ENCODE data around the gene KRTAP5-2. TPM values are rescaled to one million over a fixed set of nuclear protein-coding genes. Genes with fewer than 3 reads are reported as not detected.

The KRTAP5-2 gene, protein sequence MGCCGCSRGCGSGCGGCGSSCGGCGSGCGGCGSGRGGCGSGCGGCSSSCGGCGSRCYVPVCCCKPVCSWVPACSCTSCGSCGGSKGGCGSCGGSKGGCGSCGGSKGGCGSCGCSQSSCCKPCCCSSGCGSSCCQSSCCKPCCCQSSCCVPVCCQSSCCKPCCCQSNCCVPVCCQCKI
- not detected in 2 replicates for total RNA-seq

DNA sequence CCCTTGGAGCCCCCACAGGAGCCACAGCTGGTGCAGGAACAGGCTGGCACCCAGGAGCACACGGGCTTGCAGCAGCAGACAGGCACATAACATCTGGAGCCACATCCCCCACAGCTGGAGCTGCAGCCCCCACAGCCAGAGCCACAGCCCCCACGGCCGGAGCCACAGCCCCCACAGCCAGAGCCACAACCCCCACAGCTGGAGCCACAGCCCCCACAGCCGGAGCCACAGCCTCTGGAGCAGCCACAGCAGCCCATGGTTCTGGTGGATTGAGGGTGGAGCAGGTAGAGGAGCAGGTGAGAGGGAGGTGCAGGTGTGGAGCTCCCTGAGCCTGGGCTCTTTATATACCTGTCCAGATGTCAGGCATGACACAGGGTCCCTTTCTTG lies at the start of gene KRTAP5-2:
TSS of gene KRTAP5-2 (minus strand) at position 301 of the 387 bp plus-strand sequence. CDS start at position 257, 44 bp downstream.

DNA sequence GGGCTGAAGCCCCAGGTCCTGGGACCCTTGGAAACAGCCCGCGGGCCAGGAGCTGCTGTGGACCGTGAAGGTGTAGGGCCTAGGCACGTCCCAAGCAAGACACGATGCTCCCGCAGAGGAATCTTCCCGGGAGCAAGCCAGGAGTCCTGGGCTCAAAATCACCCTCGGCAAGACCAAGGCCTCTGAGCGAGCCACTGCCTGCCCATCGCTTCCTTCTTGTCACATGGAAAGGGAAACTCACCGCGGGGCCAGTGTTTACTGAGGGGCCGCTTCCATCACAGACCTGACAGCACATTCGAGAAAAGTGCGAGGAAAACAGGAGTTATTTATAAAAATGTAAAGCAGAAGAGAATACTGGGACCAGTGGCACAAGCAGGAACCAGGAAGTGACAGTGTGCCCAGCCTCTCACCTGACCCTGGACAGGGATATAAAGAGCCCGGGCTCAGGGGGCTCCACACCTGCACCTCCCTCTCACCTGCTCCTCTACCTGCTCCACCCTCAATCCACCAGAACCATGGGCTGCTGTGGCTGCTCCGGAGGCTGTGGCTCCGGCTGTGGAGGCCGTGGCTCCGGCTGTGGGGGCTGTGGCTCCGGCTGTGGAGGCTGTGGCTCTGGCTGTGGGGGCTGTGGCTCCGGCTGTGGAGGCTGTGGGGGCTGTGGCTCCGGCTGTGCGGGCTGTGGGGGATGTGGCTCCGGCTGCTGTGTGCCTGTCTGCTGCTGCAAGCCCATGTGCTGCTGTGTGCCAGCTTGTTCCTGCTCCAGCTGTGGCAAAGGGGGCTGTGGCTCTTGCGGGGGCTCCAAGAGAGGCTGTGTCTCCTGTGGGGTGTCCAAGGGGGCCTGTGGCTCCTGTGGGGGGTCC lies 31.5 kb upstream of the KRTAP5-2 start, which contains the start of gene KRTAP5-5:
TSS of gene KRTAP5-5 (plus strand) at position 450 of the 860 bp plus-strand sequence. CDS start at position 516, 66 bp downstream.

DNA sequence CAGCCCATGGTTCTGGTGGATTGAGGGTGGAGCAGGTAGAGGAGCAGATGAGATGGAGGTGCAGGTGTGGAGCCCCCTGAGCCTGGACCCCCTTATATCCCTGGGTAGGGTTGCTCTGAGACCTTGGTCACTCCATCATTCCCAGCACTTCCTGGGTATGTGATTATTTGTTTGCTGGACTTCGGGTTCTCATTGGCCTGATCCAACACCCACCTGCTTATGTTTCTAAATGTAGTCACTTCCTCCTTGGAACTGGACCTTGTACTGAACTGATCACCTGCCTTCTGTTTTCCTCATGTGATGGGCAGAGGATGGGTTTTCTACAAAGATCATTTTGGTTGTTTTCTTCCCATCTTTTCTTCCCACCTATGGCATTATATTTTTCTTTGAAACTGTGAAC lies 24.0 kb upstream of the KRTAP5-2 start, which contains the start of gene KRTAP5-4:
TSS of gene KRTAP5-4 (minus strand) at position 53 of the 400 bp plus-strand sequence. CDS start at position 8, 45 bp downstream.

DNA sequence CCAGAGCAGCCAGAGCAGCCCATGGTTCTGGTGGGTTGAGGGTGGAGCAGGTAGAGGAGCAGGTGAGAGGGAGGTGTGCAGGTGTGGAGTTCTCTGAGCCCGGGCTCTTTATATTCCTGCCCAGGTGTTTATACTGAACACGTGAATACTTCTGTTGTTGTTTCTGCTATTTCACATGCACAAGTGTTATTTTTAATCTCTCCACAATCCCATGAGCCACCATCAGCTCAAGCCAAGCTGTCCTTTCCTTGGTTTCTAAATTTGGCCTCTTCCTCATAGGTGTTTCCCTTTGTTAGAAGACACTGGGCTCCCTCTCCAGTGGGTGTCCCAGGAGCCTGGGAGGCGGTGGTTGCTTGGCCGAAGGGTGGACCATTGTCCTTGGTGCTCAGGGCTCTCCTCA lies 10.3 kb upstream of the KRTAP5-2 start, which contains the start of gene KRTAP5-3:
TSS of gene KRTAP5-3 (minus strand) at position 101 of the 400 bp plus-strand sequence. CDS start at position 23, 78 bp downstream.

DNA sequence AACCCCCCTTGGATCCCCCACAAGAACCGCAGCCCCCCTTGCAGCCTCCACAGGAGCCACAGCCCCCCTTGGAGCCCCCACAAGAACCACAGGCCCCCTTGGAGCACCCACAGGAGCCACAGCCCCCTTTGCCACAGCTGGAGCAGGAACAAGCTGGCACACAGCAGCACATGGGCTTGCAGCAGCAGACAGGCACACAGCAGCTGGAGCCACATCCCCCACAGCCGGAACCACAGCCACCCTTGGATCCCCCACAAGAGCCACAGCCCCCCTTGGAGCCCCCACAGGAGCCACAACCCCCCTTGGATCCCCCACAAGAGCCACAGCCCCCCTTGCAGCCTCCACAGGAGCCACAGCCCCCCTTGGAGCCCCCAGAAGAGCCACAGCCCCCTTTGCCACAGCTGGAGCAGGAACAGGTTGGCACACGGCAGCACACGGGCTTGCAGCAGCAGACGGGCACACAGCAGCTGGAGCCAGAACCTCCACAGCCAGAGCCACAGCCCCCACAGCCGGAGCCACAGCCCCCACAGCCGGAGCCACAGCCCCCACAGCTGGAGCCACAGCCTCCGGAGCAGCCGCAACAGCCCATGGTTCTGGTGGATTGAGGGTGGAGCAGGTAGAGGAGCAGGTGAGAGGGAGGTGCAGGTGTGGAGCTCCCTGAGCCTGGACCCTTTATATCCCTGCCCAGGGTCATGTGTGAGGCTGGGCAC lies 13.3 kb downstream of the KRTAP5-2 start, which contains the start of gene KRTAP5-1:
TSS of gene KRTAP5-1 (minus strand) at position 623 of the 710 bp plus-strand sequence. CDS start at position 589, 34 bp downstream.

DNA sequence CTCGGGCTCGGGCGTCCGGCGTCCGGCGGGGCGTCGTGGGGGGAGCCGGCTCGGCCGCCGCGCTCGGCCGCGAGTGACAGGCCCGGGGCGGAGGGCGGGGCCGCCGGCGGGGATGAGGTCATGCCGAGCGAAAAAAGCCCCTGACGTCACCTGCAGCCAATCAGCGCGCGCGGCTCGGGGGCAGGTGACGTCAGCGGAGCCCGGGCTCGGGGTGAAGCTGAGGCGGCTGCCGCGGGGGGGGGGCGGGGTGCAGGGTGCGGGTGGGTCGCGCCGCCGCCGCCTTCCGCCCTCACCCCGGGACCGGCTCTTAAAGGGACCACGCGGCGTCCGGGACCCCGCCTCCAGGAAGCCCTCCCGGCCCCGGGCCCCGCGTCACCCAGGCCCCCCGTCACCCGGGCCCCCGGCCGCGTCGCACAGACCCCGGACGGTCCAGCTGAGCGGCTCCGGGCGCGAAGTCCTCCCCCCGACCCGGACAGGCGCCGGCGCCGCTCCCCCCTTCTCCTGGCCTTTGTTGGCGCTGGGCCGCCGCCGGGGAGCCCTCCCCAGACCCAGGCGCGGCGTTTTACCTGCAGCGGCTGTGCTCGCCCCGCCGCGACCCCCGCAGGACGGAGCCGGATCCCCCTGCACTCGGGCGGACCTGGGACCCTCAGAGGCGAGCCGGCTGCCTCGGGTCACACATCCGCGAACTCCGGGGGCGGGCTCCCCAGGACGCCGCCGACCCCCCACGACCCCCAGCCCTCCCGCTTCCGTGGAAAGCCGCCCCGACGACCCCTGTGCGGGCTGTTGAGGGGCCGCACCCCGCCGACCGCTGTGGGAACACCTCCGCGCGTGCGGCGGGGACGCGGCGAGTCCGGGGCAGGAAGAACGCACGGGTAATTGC lies 25.7 kb downstream of the KRTAP5-2 start, which contains the start of gene DUSP8:
TSS of gene DUSP8 (minus strand) at position 75 of the 880 bp plus-strand sequence. CDS start 6,445 bp downstream, outside the sequence.

Other genes starting within 250 kb of the KRTAP5-2 start
- under 0.01 TPM in 1 of 2 replicates, not detected in the other for gene BRSK2, start 208.4 kb downstream of the KRTAP5-2 start, total RNA-seq
- 13.1 and 14.2 TPM in 2 replicates for gene MOB2, start 111.5 kb downstream of the KRTAP5-2 start, total RNA-seq
- gene DUSP8, start 26.0 kb downstream of the KRTAP5-2 start, total RNA-seq = 0.32 and 0.39 TPM in 2 replicates
- gene KRTAP5-1, start 13.0 kb downstream of the KRTAP5-2 start, total RNA-seq = not detected in 2 replicates
- gene KRTAP5-3, start 10.2 kb upstream of the KRTAP5-2 start, total RNA-seq = not detected in 2 replicates
- not detected in 2 replicates for gene KRTAP5-4, start 23.8 kb upstream of the KRTAP5-2 start, total RNA-seq
- gene KRTAP5-5, start 31.5 kb upstream of the KRTAP5-2 start, total RNA-seq = not detected in 2 replicates
- gene KRTAP5-6, start 98.9 kb upstream of the KRTAP5-2 start, total RNA-seq = not detected in 2 replicates
- 5.5 and 9.5 TPM in 2 replicates for gene IFITM10, start 152.3 kb upstream of the KRTAP5-2 start, total RNA-seq
- 222 and 262 TPM in 2 replicates for gene CTSD, start 165.6 kb upstream of the KRTAP5-2 start, total RNA-seq
- gene SYT8, start 236.7 kb upstream of the KRTAP5-2 start, total RNA-seq = not detected in 2 replicates
- gene TNNI2, start 240.7 kb upstream of the KRTAP5-2 start, total RNA-seq = not detected in 2 replicates